ENCODE results near the gene ICE2.
"Not testable (repeated sequence)": the region's sequence is repeated elsewhere in the genome, so short reads cannot be mapped to it uniquely, and the experiment has no call there.

ICE2 gene

GRCh38 chr15:60442763-60443162 is 36.2 kb downstream of the ICE2 start:
- DNase-seq: no peak

- DNase-seq: no peak
Measured at GRCh38 chr15:60442031-60442650, 36.8 kb downstream of the ICE2 start.

GRCh38 chr15:60441331-60441730 is 37.6 kb downstream of the ICE2 start:
- no peak for DNase-seq

- no peak for DNase-seq
Measured at GRCh38 chr15:60438646-60439045, 40.3 kb downstream of the ICE2 start.

- no peak for DNase-seq
Measured at GRCh38 chr15:60428935-60429334, 50.0 kb downstream of the ICE2 start.

- no peak for DNase-seq
Measured at GRCh38 chr15:60426870-60427508, 52.0 kb downstream of the ICE2 start.

- no peak for DNase-seq
Measured at GRCh38 chr15:60425461-60425860, 53.5 kb downstream of the ICE2 start.

- no peak for DNase-seq
Measured at GRCh38 chr15:60424006-60424405, 54.9 kb downstream of the ICE2 start.

GRCh38 chr15:60423537-60423936 is 55.4 kb downstream of the ICE2 start:
- no peak for DNase-seq

- DNase-seq: no peak
Measured at GRCh38 chr15:60421544-60421943, 57.4 kb downstream of the ICE2 start.

GRCh38 chr15:60420203-60420716 is 58.7 kb downstream of the ICE2 start:
- no peak for DNase-seq

GRCh38 chr15:60419753-60420152 is 59.2 kb downstream of the ICE2 start:
- DNase-seq: no peak

GRCh38 chr15:60418096-60418495 is 60.8 kb downstream of the ICE2 start:
- no peak for DNase-seq

- DNase-seq: no peak
Measured at GRCh38 chr15:60417112-60417511, 61.8 kb downstream of the ICE2 start.

- no peak for DNase-seq
Measured at GRCh38 chr15:60416484-60416883, 62.5 kb downstream of the ICE2 start.

GRCh38 chr15:60414016-60414682 is 64.8 kb downstream of the ICE2 start:
- DNase-seq: no peak

GRCh38 chr15:60413231-60413824 is 65.6 kb downstream of the ICE2 start:
- DNase-seq: no peak

GRCh38 chr15:60412807-60413206 is 66.1 kb downstream of the ICE2 start:
- not testable (repeated sequence) for DNase-seq

- DNase-seq: no peak
Measured at GRCh38 chr15:60411774-60412425, 67.0 kb downstream of the ICE2 start.

GRCh38 chr15:60410350-60410749 is 68.6 kb downstream of the ICE2 start:
- DNase-seq: not testable (repeated sequence)

GRCh38 chr15:60408463-60408981 is 70.4 kb downstream of the ICE2 start:
- no peak for DNase-seq

- no peak for DNase-seq
Measured at GRCh38 chr15:60407415-60407805, 71.5 kb downstream of the ICE2 start.
